ENCODE data around the gene OLFM2. TPM values are rescaled to one million over a fixed set of nuclear protein-coding genes. Genes with fewer than 3 reads are reported as not detected.
"Not testable (repeated sequence)": the region's sequence is repeated elsewhere in the genome, so short reads cannot be mapped to it uniquely, and the experiment has no call there.

The OLFM2 gene
- total and polyA plus RNA-seq, 4 donors, result 3.9 to 14.5 (median 9.1) TPM

DNA sequence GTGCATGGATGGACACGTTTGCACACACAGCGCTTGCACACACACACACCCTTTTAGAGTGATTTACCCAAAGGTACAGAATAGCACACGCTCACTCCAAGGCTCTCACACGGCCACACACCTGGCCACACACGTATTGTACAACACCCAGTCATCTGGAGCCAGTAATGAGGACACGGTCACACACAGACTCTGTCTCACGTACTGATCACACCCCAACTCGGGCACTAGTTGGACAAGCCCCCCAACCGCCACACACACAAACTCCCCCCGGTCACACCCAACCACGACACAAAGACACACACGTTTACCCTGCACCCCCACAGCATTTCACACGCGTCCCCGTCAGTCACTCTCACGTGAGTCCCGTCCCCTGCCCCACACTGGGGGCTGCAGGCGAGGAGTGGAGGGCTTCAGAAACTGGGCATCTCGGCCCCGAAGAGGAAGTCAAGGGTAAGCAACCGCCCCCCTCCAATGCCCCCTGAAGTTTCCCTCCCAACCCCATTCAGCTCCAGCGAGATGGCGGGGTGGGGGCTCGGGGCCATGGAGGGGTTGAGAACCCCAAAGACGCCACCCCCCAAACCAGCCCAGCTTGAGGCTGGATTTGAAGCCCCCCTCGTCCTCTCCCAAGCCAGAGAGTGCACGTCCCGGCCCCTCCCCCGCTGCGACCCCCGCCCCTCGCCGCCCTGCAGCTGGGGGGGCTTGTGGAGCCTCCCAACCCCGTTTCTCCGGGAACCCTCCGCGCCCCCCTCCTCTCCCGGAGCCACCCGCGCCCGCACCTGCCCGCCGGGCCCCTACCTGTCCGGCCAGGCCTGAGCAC lies 599 bp downstream of the OLFM2 start:
- H3K9me3 ChIP-seq (ENCODE audit: control insufficient read depth, low read length), result no peaks in the 10 kb centered on the region
- intact Hi-C loops (cut with DNase I), result loop anchor here (5.0 to 10.0 kb wide), 2 partner anchors 77 to 179 kb away; partner anchors contain the start of genes COL5A3 (in 1 of the 2), EIF3G (in 1 of the 2), P2RY11 (in 1 of the 2) and RDH8 (in 1 of the 2)
- no peak overlapping the region for H3K27ac ChIP-seq (ENCODE audit: low read depth in 1 of 2, low read length in 2 of 2)
- 1 to 3% methylated on average over 26 to 44 of the region's 44 CpGs for WGBS, 2 donors
- ATAC-seq (ENCODE audit: low FRiP score), result no peak
- H3K27me3 ChIP-seq (ENCODE audit: control insufficient read depth in 1 of 2, insufficient read depth in 2 of 2, low read length in 1 of 2), result no peaks in the 10 kb centered on the region
- no peaks in the 10 kb centered on the region for H3K4me1 ChIP-seq (ENCODE audit: control insufficient read depth in 1 of 2, insufficient read depth in 2 of 2, low read length in 2 of 2)
- no peaks in the 10 kb centered on the region for H3K36me3 ChIP-seq (ENCODE audit: control insufficient read depth in 1 of 2, insufficient read depth in 2 of 2, low read length in 1 of 2)
- no peak for DNase-seq
- no peak overlapping the region for H3K4me3 ChIP-seq (ENCODE audit: low read length in 2 of 2)

DNA sequence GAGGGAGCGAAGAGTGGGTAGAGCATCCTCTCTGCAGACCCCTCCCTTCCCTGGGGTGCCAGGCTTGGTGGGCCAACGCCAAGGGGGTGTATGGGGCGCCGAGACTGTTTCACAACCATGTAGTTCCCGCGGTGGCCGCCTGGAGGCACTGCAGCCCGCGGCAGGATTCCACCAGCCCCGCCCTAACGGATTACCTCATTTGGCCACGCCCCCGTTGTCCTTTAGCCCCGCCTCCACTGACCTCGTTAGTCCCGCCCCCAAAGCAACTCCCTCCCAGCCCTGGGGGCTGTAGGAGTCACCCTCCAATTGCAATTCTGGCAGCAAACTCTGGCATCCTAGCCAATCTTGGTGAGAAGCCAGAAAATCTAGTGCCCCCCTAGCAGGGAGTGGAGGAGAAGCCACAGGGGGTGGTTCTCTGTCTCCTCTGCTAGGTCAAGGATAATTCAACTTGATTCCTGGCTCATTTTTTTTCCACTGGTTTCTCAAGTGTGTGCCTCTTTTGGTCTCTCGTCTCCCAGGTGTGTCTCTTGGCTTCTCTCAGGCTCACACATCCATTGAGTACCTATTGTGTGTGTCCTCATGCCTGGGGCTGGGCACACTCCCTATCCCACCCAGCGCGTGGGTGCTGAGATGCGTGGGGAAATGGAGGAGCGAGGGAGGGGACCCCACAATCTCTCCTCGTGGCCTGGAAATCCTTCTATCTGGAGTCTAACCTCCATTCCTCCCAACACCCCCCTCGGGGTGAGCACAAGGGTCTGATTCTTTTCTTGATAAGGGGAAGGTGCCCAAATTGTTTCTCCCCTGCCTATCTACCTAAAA lies 2.0 kb downstream of the OLFM2 start:
- intact Hi-C loops (cut with DNase I), result loop anchor here (5.0 to 10.0 kb wide), 2 partner anchors 180 to 318 kb away; partner anchors contain the start of genes EIF3G (in 1 of the 2), MRPL4 (in 1 of the 2) and P2RY11 (in 1 of the 2)
- no peak overlapping the region for H3K4me3 ChIP-seq (ENCODE audit: low read length in 2 of 2)
- H3K36me3 ChIP-seq (ENCODE audit: control insufficient read depth in 1 of 2, insufficient read depth in 2 of 2, low read length in 1 of 2), result no peaks in the 10 kb centered on the region
- H3K27me3 ChIP-seq (ENCODE audit: control insufficient read depth in 1 of 2, insufficient read depth in 2 of 2, low read length in 1 of 2), result no peaks in the 10 kb centered on the region
- DNase-seq (peak; percentile 70 to 91), ATAC-seq (ENCODE audit: low FRiP score) (peak; percentile 78)
- WGBS, 2 donors, result 12 to 14% methylated on average over 19 to 23 of the region's 23 CpGs
- H3K9me3 ChIP-seq (ENCODE audit: control insufficient read depth, low read length), result no peaks in the 10 kb centered on the region
- H3K27ac ChIP-seq (ENCODE audit: low read depth in 1 of 2, low read length in 2 of 2), result no peak overlapping the region
- no peaks in the 10 kb centered on the region for H3K4me1 ChIP-seq (ENCODE audit: control insufficient read depth in 1 of 2, insufficient read depth in 2 of 2, low read length in 2 of 2)

DNA sequence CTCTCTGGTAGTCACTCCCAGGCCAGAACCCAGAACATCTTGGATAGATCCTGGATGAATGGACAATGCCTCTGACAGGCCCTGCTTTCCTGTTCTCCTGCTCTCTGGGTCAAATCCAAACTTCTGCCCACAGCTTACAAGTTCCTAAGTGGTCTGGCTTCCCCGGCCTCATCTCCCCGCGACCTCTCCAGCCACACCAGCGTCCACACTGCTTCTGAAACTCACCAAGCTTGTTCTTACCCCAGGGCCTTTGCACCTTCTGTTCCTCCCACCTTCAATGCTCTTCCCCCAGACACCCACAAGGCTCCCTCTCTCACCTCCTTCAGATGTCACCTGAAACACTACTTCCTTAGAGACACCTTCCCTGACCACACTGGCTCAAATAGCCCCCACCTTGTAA lies 3.5 kb downstream of the OLFM2 start:
- ATAC-seq (ENCODE audit: low FRiP score) (no peak), DNase-seq (no peak)
- 89 to 98% methylated on average over 4 of the region's 4 CpGs for WGBS, 2 donors

DNA sequence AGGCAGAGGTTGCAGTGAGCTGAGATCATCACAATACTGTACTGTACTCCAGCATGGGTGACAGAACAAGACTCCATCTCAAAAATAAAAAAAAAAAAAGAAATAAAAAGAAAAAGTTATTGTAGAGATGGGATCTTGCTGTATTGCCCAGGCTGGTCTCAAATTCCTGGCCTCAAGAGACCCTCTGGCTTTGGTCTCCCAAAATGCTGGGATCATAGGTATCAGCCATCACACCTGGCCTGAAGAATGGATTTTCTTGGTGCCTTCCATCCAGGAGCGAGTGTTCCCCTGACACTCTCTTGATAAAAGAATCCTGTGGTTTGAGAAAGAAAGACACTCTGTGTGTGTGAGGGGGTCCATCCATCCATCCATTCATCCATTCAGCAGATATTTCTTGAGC lies 4.7 kb downstream of the OLFM2 start:
- intact Hi-C loops (cut with DNase I), result loop anchor here (1.0 to 10.0 kb wide), 6 partner anchors 69 to 321 kb away; partner anchors contain the start of genes EIF3G (in 1 of the 2), MRPL4 (in 1 of the 2) and P2RY11 (in 1 of the 2)
- 74 to 88% methylated on average over 1 of the region's 1 CpG for WGBS, 2 donors
- no peak for DNase-seq
- no peaks in the 10 kb centered on the region for H3K4me1 ChIP-seq (ENCODE audit: control insufficient read depth in 1 of 2, insufficient read depth in 2 of 2, low read length in 2 of 2)
- no peak for ATAC-seq (ENCODE audit: low FRiP score)
- no peaks in the 10 kb centered on the region for H3K9me3 ChIP-seq (ENCODE audit: control insufficient read depth, low read length)
- H3K36me3 ChIP-seq (ENCODE audit: control insufficient read depth in 1 of 2, insufficient read depth in 2 of 2, low read length in 1 of 2), result no peaks in the 10 kb centered on the region
- H3K27ac ChIP-seq (ENCODE audit: low read depth in 1 of 2, low read length in 2 of 2), result no peak overlapping the region
- no peak overlapping the region for H3K4me3 ChIP-seq (ENCODE audit: low read length in 2 of 2)
- H3K27me3 ChIP-seq (ENCODE audit: control insufficient read depth in 1 of 2, insufficient read depth in 2 of 2, low read length in 1 of 2), result no peaks in the 10 kb centered on the region

More for the DNA sequence above, 3.5 kb downstream of the OLFM2 start:
- intact Hi-C loops (cut with DNase I), result loop anchor here (5.0 to 10.0 kb wide), 2 partner anchors 182 to 319 kb away; partner anchors contain the start of genes EIF3G (in 1 of the 2), MRPL4 (in 1 of the 2) and P2RY11 (in 1 of the 2)
- no peaks in the 10 kb centered on the region for H3K4me1 ChIP-seq (ENCODE audit: control insufficient read depth in 1 of 2, insufficient read depth in 2 of 2, low read length in 2 of 2)
- H3K9me3 ChIP-seq (ENCODE audit: control insufficient read depth, low read length), result no peaks in the 10 kb centered on the region
- no peak overlapping the region for H3K27ac ChIP-seq (ENCODE audit: low read depth in 1 of 2, low read length in 2 of 2)
- H3K36me3 ChIP-seq (ENCODE audit: control insufficient read depth in 1 of 2, insufficient read depth in 2 of 2, low read length in 1 of 2), result no peaks in the 10 kb centered on the region
- H3K4me3 ChIP-seq (ENCODE audit: low read length in 2 of 2), result no peak overlapping the region
- no peaks in the 10 kb centered on the region for H3K27me3 ChIP-seq (ENCODE audit: control insufficient read depth in 1 of 2, insufficient read depth in 2 of 2, low read length in 1 of 2)

DNA sequence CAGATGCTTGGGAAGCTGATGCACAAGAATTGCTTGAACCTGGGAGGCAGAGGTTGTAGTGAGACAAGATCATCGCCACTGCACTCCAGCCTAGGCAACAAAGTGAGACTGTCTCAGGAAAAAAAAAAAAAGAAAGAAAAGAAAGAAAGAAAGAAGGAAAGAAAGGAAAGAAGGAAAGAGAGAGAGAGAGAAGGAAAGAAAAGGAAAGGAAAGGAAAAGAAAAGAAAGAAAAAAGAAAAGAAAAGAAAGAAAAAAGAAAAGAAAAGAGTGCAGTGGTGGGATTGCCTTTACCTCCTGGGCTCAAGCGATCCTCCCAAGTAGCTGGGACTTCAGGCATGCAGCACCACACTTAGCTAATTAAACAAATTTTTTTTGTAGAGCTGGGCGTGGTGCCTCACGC lies 12.9 kb downstream of the OLFM2 start:
- WGBS, 2 donors, result 94 to 95% methylated on average over 4 of the region's 4 CpGs
- H3K4me3 ChIP-seq (ENCODE audit: low read length in 2 of 2), result no peak overlapping the region

DNA sequence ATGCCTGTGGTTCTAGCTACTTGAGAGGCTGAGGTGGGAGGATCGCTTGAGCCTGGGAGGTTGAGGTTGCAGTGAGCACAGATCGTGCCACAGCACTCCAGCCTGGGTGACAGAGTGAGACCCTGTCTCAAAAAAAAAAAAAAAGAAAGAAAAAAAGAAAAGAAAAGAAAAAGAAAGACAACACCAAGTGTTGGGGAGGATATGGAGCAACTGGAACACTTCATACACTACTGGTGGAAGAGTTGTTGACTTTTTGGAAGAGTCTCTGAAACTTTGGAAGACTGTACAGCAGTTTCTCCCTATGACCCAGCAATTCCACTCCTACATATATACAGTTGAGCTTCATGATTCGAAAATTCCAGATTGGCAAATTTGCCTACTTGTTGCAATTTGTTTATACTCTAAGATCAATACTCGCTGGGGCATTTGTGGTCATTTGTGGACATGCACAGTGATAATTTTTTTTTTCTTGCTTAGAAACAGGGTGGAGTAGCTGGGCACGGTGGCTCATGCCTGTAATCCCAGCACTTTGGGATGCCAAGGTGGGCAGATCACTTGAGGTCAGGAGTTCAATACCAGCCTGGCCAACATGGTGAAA lies 13.4 kb downstream of the OLFM2 start:
- H3K4me1 ChIP-seq (ENCODE audit: control insufficient read depth in 1 of 2, insufficient read depth in 2 of 2, low read length in 2 of 2); ATAC-seq (ENCODE audit: low FRiP score); H3K36me3 ChIP-seq (ENCODE audit: control insufficient read depth in 1 of 2, insufficient read depth in 2 of 2, low read length in 1 of 2); DNase-seq; H3K27ac ChIP-seq (ENCODE audit: low read depth in 1 of 2, low read length in 2 of 2); H3K9me3 ChIP-seq (ENCODE audit: control insufficient read depth, low read length); H3K4me3 ChIP-seq (ENCODE audit: low read length in 2 of 2); intact Hi-C loops (cut with DNase I); H3K27me3 ChIP-seq (ENCODE audit: control insufficient read depth in 1 of 2, insufficient read depth in 2 of 2, low read length in 1 of 2): not testable (repeated sequence)
- WGBS, 2 donors, result 89 to 91% methylated on average over 5 of the region's 5 CpGs

More for the DNA sequence above, 12.9 kb downstream of the OLFM2 start:
- Histone ChIP-seq H3K27me3 (ENCODE audit: control insufficient read depth in 1 of 2, insufficient read depth in 2 of 2, low read length in 1 of 2) (no peaks in the 10 kb centered on the region), H3K36me3 (ENCODE audit: control insufficient read depth in 1 of 2, insufficient read depth in 2 of 2, low read length in 1 of 2) (no peaks in the 10 kb centered on the region), H3K9me3 (ENCODE audit: control insufficient read depth, low read length) (no peaks in the 10 kb centered on the region), H3K27ac (ENCODE audit: low read depth in 1 of 2, low read length in 2 of 2) (no peak overlapping the region), H3K4me1 (ENCODE audit: control insufficient read depth in 1 of 2, insufficient read depth in 2 of 2, low read length in 2 of 2) (no peaks in the 10 kb centered on the region)
- intact Hi-C loops (cut with DNase I), result no loop called here
- no peak for DNase-seq
- ATAC-seq (ENCODE audit: low FRiP score), result no peak

DNA sequence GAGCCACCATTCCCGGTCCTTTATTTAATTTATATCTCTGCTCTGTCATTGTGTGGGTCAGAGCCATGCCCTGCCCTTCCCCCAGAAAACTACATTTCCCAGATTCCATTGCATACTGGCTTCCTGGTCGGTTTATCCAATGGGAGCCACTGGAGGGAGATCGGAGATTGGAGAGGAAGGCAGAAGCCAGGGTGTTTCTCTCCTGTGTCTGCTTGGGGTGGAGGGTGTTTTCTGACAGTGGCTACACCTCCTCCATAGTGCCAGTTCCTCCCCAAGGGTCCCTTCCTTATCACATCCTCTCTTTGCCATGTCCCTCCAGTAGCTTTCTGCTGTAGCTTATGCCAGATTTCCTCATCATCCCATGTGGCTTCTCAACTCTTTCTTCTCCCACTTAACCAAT lies 19.0 kb downstream of the OLFM2 start:
- Histone ChIP-seq H3K27ac (ENCODE audit: low read depth in 1 of 2, low read length in 2 of 2) (no peak overlapping the region), H3K9me3 (ENCODE audit: control insufficient read depth, low read length) (no peaks in the 10 kb centered on the region), H3K4me1 (ENCODE audit: control insufficient read depth in 1 of 2, insufficient read depth in 2 of 2, low read length in 2 of 2) (no peaks in the 10 kb centered on the region), H3K4me3 (ENCODE audit: low read length in 2 of 2) (no peak overlapping the region), H3K36me3 (ENCODE audit: control insufficient read depth in 1 of 2, insufficient read depth in 2 of 2, low read length in 1 of 2) (no peaks in the 10 kb centered on the region), H3K27me3 (ENCODE audit: control insufficient read depth in 1 of 2, insufficient read depth in 2 of 2, low read length in 1 of 2) (no peaks in the 10 kb centered on the region)
- WGBS, 2 donors, result 0% methylated on average over 3 of the region's 3 CpGs
- DNase-seq (no peak), ATAC-seq (ENCODE audit: low FRiP score) (peak; percentile 57)
- intact Hi-C loops (cut with DNase I), result no loop called here

DNA sequence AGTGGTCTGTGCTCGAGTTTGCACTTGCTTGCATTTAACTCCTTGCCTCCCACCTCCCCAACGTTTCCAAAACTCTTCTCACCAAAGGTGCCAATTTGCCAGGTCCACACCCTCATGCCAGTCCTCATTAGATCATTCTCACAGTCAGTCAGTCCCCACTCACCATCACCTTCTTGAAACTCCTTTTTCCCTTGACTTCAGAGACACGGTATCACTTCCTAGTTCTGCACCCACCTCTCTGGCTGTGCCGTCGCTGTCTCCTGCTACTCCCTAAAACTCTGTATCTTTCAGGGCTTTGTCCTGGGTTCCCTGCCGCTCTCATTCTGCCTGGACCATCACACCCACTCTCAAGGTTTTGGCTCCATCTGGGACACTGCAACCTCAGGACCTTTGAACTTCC lies 19.6 kb downstream of the OLFM2 start:
- Histone ChIP-seq H3K36me3 (ENCODE audit: control insufficient read depth in 1 of 2, insufficient read depth in 2 of 2, low read length in 1 of 2) (no peaks in the 10 kb centered on the region), H3K27ac (ENCODE audit: low read depth in 1 of 2, low read length in 2 of 2) (no peak overlapping the region), H3K27me3 (ENCODE audit: control insufficient read depth in 1 of 2, insufficient read depth in 2 of 2, low read length in 1 of 2) (no peaks in the 10 kb centered on the region), H3K4me1 (ENCODE audit: control insufficient read depth in 1 of 2, insufficient read depth in 2 of 2, low read length in 2 of 2) (no peaks in the 10 kb centered on the region), H3K9me3 (ENCODE audit: control insufficient read depth, low read length) (no peaks in the 10 kb centered on the region), H3K4me3 (ENCODE audit: low read length in 2 of 2) (no peak overlapping the region)
- ATAC-seq (ENCODE audit: low FRiP score), result no peak
- no peak for DNase-seq
- 43 to 46% methylated on average over 6 of the region's 6 CpGs for WGBS, 2 donors
- intact Hi-C loops (cut with DNase I), result no loop called here
